ENCODE results near the gene PDP2. TPM values are rescaled to one million over a fixed set of nuclear protein-coding genes. Genes with fewer than 3 reads are reported as not detected.
"Not testable (repeated sequence)": the region's sequence is repeated elsewhere in the genome, so short reads cannot be mapped to it uniquely, and the experiment has no call there.

PDP2 gene
- total and polyA plus RNA-seq, 4 donors: 11.4 to 14.4 (median 13.0) TPM

DNA sequence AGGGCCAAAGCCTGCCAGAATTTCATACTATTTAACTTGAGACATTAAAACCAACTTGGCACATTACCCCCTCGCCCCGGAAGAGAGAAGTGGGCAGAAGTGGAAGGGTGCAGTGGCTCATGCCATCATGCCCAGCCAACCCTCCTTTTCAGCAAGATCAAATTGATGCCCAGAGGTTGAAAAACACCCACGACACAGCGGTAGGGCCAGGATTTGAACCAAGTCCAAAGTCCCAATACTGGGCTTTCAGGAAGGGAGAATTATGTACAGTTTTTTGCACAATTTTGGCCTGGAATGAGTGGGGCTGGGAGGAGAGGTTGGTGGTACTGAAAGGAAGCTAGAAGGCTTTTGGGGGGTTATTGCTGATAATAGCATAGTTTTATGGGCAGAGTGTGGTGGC lies 11.0 kb downstream of the PDP2 start:
- DNase-seq (ENCODE audit: low read depth in 4 of 6, low spot score in 6 of 6): no peak
- Histone ChIP-seq H3K27ac (ENCODE audit: low read depth, low read length) (no peak overlapping the region), H3K9me3 (ENCODE audit: control insufficient read depth, insufficient read depth, low read length) (no peaks in the 10 kb centered on the region), H3K4me3 (ENCODE audit: low read depth, low read length) (no peak overlapping the region), H3K4me1 (ENCODE audit: control insufficient read depth, insufficient read depth, low read length) (peaks cover 15% of the 10 kb centered on the region), H3K36me3 (ENCODE audit: control insufficient read depth, insufficient read depth, low read length) (peaks cover 7% of the 10 kb centered on the region), H3K27me3 (ENCODE audit: control insufficient read depth, insufficient read depth, low read length) (no peaks in the 10 kb centered on the region)
- WGBS (ENCODE audit: insufficient coverage): 42% methylated on average over 2 of the region's 4 CpGs

GRCh38 chr16:66891797-66892196 lies 11.5 kb downstream of the PDP2 start:
- Histone ChIP-seq H3K9me3 (ENCODE audit: control insufficient read depth, insufficient read depth, low read length) (no peaks in the 10 kb centered on the region), H3K4me1 (ENCODE audit: control insufficient read depth, insufficient read depth, low read length) (peaks cover 15% of the 10 kb centered on the region), H3K4me3 (ENCODE audit: low read depth, low read length) (no peak overlapping the region), H3K36me3 (ENCODE audit: control insufficient read depth, insufficient read depth, low read length) (peaks cover 3% of the 10 kb centered on the region), H3K27ac (ENCODE audit: low read depth, low read length) (no peak overlapping the region), H3K27me3 (ENCODE audit: control insufficient read depth, insufficient read depth, low read length) (no peaks in the 10 kb centered on the region)
- WGBS (ENCODE audit: insufficient coverage): no CpG with 5 or more reads among the region's 6 CpGs
- no peak for DNase-seq (ENCODE audit: low read depth in 4 of 6, low spot score in 6 of 6)

GRCh38 chr16:66894055-66894454 lies 13.7 kb downstream of the PDP2 start:
- H3K4me3 ChIP-seq (ENCODE audit: low read depth, low read length): no peak overlapping the region
- H3K36me3 ChIP-seq (ENCODE audit: control insufficient read depth, insufficient read depth, low read length): peaks cover 2% of the 10 kb centered on the region
- WGBS (ENCODE audit: insufficient coverage): 86% methylated on average over 2 of the region's 2 CpGs
- DNase-seq (ENCODE audit: low read depth in 4 of 6, low spot score in 6 of 6): no peak
- H3K27ac ChIP-seq (ENCODE audit: low read depth, low read length): no peak overlapping the region
- H3K27me3 ChIP-seq (ENCODE audit: control insufficient read depth, insufficient read depth, low read length): no peaks in the 10 kb centered on the region
- no peaks in the 10 kb centered on the region for H3K9me3 ChIP-seq (ENCODE audit: control insufficient read depth, insufficient read depth, low read length)
- peaks cover 15% of the 10 kb centered on the region for H3K4me1 ChIP-seq (ENCODE audit: control insufficient read depth, insufficient read depth, low read length)

GRCh38 chr16:66894948-66895688 lies 14.8 kb downstream of the PDP2 start:
- Histone ChIP-seq H3K36me3 (ENCODE audit: control insufficient read depth, insufficient read depth, low read length) (peaks cover 2% of the 10 kb centered on the region), H3K4me3 (ENCODE audit: low read depth, low read length) (no peak overlapping the region), H3K4me1 (ENCODE audit: control insufficient read depth, insufficient read depth, low read length) (peaks cover 24% of the 10 kb centered on the region), H3K27me3 (ENCODE audit: control insufficient read depth, insufficient read depth, low read length) (no peaks in the 10 kb centered on the region), H3K27ac (ENCODE audit: low read depth, low read length) (no peak overlapping the region), H3K9me3 (ENCODE audit: control insufficient read depth, insufficient read depth, low read length) (no peaks in the 10 kb centered on the region)
- DNase-seq (ENCODE audit: low read depth in 4 of 6, low spot score in 6 of 6): peak in 5 of 6 donors; percentile 60 to 91 (median 68)
- 42% methylated on average over 11 of the region's 11 CpGs for WGBS (ENCODE audit: insufficient coverage)

DNA sequence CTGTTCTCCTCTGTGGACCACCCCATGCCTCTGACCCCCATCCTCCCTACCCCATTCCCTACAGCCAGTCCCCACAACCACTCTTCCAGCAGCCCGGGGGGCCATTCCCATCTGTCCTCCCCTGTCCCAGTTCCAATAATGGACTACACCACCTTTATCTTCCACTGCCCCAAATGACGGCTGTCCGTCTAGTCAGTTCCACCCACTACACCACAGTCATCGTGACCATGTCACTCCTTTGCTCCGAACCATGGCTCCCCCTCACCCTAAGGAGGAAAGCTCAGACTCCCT lies 15.3 kb downstream of the PDP2 start:
- no peaks in the 10 kb centered on the region for H3K9me3 ChIP-seq (ENCODE audit: control insufficient read depth, insufficient read depth, low read length)
- no peak for DNase-seq (ENCODE audit: low read depth in 4 of 6, low spot score in 6 of 6)
- H3K27ac ChIP-seq (ENCODE audit: low read depth, low read length): no peak overlapping the region
- H3K4me3 ChIP-seq (ENCODE audit: low read depth, low read length): no peak overlapping the region
- 92% methylated on average over 5 of the region's 5 CpGs for WGBS (ENCODE audit: insufficient coverage)
- peaks cover 2% of the 10 kb centered on the region for H3K36me3 ChIP-seq (ENCODE audit: control insufficient read depth, insufficient read depth, low read length)
- H3K27me3 ChIP-seq (ENCODE audit: control insufficient read depth, insufficient read depth, low read length): no peaks in the 10 kb centered on the region
- H3K4me1 ChIP-seq (ENCODE audit: control insufficient read depth, insufficient read depth, low read length): peaks cover 28% of the 10 kb centered on the region

DNA sequence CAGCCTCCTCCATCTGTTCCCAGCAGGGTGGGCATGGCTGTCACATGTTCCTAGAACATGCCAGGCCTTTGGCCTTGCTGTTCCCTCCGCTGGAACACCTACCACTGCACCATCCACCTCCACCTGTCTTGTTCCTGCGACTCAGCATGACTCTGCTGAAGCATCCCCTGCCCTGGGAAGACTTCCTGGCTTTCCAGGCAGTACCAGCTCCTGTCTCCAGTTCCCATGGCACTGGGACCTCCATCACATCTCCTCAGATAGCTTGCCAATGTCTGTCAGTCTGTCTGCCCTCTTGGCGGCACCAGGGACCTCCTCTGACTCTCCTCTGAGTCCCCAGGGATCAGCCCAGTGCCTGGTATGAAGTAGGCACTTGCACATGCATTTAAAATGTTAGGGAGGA lies 15.7 kb downstream of the PDP2 start:
- WGBS (ENCODE audit: insufficient coverage): 98% methylated on average over 3 of the region's 3 CpGs
- no peaks in the 10 kb centered on the region for H3K9me3 ChIP-seq (ENCODE audit: control insufficient read depth, insufficient read depth, low read length)
- no peak for DNase-seq (ENCODE audit: low read depth in 4 of 6, low spot score in 6 of 6)
- peaks cover 32% of the 10 kb centered on the region for H3K4me1 ChIP-seq (ENCODE audit: control insufficient read depth, insufficient read depth, low read length)
- H3K27ac ChIP-seq (ENCODE audit: low read depth, low read length): no peak overlapping the region
- no peaks in the 10 kb centered on the region for H3K27me3 ChIP-seq (ENCODE audit: control insufficient read depth, insufficient read depth, low read length)
- H3K4me3 ChIP-seq (ENCODE audit: low read depth, low read length): no peak overlapping the region
- peaks cover 2% of the 10 kb centered on the region for H3K36me3 ChIP-seq (ENCODE audit: control insufficient read depth, insufficient read depth, low read length)

- 62% methylated on average over 3 of the region's 5 CpGs for WGBS (ENCODE audit: insufficient coverage)
- not testable (repeated sequence) for H3K27ac ChIP-seq (ENCODE audit: low read depth, low read length); H3K9me3 ChIP-seq (ENCODE audit: control insufficient read depth, insufficient read depth, low read length)
These were observed 16.4 kb downstream of the PDP2 start for GRCh38 chr16:66896682-66897081.

DNA sequence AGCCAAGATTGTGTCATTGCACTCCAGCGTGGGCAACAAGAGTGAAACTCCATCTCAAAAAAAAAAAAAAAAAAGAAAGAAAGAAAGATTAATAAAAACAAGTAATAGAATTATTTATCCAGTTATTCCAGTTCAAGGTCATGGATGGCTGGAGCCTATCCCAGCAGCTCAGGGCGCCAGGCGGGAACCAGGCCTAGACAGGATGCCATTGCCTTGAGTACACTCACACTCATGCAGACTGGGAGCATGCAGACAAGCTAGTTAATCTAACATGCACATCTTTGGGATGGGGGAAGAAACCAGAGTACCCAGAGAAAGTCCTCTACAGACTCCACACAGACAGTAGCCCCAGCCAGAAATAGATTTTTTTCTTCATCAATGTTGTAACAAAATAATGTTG lies 17.9 kb downstream of the PDP2 start:
- H3K4me1 ChIP-seq (ENCODE audit: control insufficient read depth, insufficient read depth, low read length): peaks cover 30% of the 10 kb centered on the region
- no peak for DNase-seq (ENCODE audit: low read depth in 4 of 6, low spot score in 6 of 6)
- H3K27me3 ChIP-seq (ENCODE audit: control insufficient read depth, insufficient read depth, low read length): no peaks in the 10 kb centered on the region
- no peak overlapping the region for H3K27ac ChIP-seq (ENCODE audit: low read depth, low read length)
- H3K4me3 ChIP-seq (ENCODE audit: low read depth, low read length): no peak overlapping the region
- H3K36me3 ChIP-seq (ENCODE audit: control insufficient read depth, insufficient read depth, low read length): no peaks in the 10 kb centered on the region
- no peaks in the 10 kb centered on the region for H3K9me3 ChIP-seq (ENCODE audit: control insufficient read depth, insufficient read depth, low read length)
- WGBS (ENCODE audit: insufficient coverage): 100% methylated on average over 2 of the region's 3 CpGs

More at GRCh38 chr16:66896682-66897081, 16.4 kb downstream of the PDP2 start:
- H3K27me3 ChIP-seq (ENCODE audit: control insufficient read depth, insufficient read depth, low read length); H3K4me3 ChIP-seq (ENCODE audit: low read depth, low read length); H3K36me3 ChIP-seq (ENCODE audit: control insufficient read depth, insufficient read depth, low read length); DNase-seq (ENCODE audit: low read depth in 4 of 6, low spot score in 6 of 6): not testable (repeated sequence)
- H3K4me1 ChIP-seq (ENCODE audit: control insufficient read depth, insufficient read depth, low read length): peaks cover 30% of the 10 kb centered on the region

DNA sequence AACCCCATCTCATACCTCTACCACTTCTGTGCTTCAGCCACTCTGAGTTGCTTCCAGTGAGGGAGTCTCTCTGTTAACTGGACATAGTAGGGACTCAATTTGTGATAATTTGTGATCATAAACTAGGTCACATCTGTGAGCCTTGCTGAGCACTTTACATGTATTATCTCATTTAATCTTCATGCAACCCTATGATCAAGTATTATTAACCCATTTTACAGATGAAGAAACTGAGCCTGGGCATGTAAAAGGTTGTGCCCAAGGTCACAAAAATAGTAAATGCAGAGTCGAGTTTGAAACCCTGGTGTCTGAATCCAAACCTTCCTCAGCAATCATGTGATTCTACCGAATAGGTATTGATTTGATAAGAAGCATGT lies 18.6 kb downstream of the PDP2 start:
- no peaks in the 10 kb centered on the region for H3K27me3 ChIP-seq (ENCODE audit: control insufficient read depth, insufficient read depth, low read length)
- no peak overlapping the region for H3K4me3 ChIP-seq (ENCODE audit: low read depth, low read length)
- peaks cover 30% of the 10 kb centered on the region for H3K4me1 ChIP-seq (ENCODE audit: control insufficient read depth, insufficient read depth, low read length)
- no peaks in the 10 kb centered on the region for H3K36me3 ChIP-seq (ENCODE audit: control insufficient read depth, insufficient read depth, low read length)
- WGBS (ENCODE audit: insufficient coverage): 86% methylated on average over 1 of the region's 2 CpGs
- H3K9me3 ChIP-seq (ENCODE audit: control insufficient read depth, insufficient read depth, low read length): no peaks in the 10 kb centered on the region
- H3K27ac ChIP-seq (ENCODE audit: low read depth, low read length): no peak overlapping the region
- DNase-seq (ENCODE audit: low read depth in 4 of 6, low spot score in 6 of 6): no peak

DNA sequence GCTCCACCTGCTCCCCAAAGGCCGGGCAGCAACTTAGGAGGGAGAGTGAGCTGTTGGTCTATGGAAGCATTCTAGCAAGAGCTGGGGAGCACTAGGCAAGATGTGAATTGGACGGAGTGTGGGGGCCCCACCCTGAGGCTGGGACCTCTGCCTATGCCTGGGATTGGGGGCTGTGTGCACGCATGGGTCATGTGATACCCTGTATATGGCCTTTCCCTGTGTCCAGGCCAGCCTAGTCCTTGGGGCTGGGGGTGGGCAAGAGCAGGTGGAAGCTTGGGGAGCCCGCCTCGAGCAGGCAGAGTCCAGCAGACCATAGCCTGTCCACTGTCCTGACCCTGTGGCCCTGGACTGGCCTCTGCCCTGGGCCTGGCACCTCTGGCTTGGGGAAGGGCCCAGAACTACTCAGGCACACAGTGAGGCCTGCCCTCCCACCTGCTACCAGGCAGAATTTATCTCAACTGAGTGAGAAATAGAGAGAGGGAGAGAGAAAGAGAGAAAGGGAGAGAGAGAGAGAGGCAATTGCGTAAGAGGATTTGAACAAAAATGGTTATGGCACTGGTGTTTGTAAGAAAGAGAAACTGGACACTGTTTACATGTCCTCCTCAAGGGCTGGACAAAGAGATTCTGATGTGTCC lies 19.1 kb downstream of the PDP2 start:
- 82% methylated on average over 6 of the region's 6 CpGs for WGBS (ENCODE audit: insufficient coverage)
- Histone ChIP-seq H3K4me3 (ENCODE audit: low read depth, low read length) (no peak overlapping the region), H3K27me3 (ENCODE audit: control insufficient read depth, insufficient read depth, low read length) (no peaks in the 10 kb centered on the region), H3K27ac (ENCODE audit: low read depth, low read length) (no peak overlapping the region), H3K9me3 (ENCODE audit: control insufficient read depth, insufficient read depth, low read length) (no peaks in the 10 kb centered on the region), H3K36me3 (ENCODE audit: control insufficient read depth, insufficient read depth, low read length) (no peaks in the 10 kb centered on the region), H3K4me1 (ENCODE audit: control insufficient read depth, insufficient read depth, low read length) (peaks cover 34% of the 10 kb centered on the region)
- no peak for DNase-seq (ENCODE audit: low read depth in 4 of 6, low spot score in 6 of 6)

Measured in spinal cord (tissue), 10 donors.